HG02623 (cell line): ENCODE measurements around the gene NRDE2.

ENCODE experiments used
- ATAC-seq: cut with Tn5 transposase; IDR thresholded peaks from one replicate; pipeline ENCODE4 v1.9.1; 2021; ENCODE audit warnings: moderate library complexity; ENCODE audit not compliant: unreplicated experiment

NRDE2 gene

GRCh38 chr14:90331497-90332270 lies at the start of gene NRDE2:
Gene NRDE2 (minus strand): TSS chr14:90331941. CDS start chr14:90331904, 37 bp downstream.
- ATAC-seq: peak; percentile 93

GRCh38 chr14:90381011-90381786 lies 49.5 kb upstream of the NRDE2 start:
- no peak for ATAC-seq

- ATAC-seq: no peak
Observed at GRCh38 chr14:90379106-90379505, 47.4 kb upstream of the NRDE2 start.

GRCh38 chr14:90378249-90378648 lies 46.5 kb upstream of the NRDE2 start:
- no peak for ATAC-seq

- ATAC-seq: no peak
Observed at GRCh38 chr14:90375934-90376333, 44.2 kb upstream of the NRDE2 start.

- no peak for ATAC-seq
Observed at GRCh38 chr14:90374813-90375212, 43.1 kb upstream of the NRDE2 start.

GRCh38 chr14:90373887-90374286 lies 42.1 kb upstream of the NRDE2 start:
- ATAC-seq: no peak

GRCh38 chr14:90368946-90369721 lies 37.4 kb upstream of the NRDE2 start:
- ATAC-seq: no peak

GRCh38 chr14:90362558-90362896 lies 30.8 kb upstream of the NRDE2 start:
- ATAC-seq: no peak

GRCh38 chr14:90361865-90362557 lies 30.3 kb upstream of the NRDE2 start:
- ATAC-seq: no peak

GRCh38 chr14:90358359-90358758 lies 26.6 kb upstream of the NRDE2 start:
- no peak for ATAC-seq

- ATAC-seq: no peak
Observed at GRCh38 chr14:90356925-90357324, 25.2 kb upstream of the NRDE2 start.

- no peak for ATAC-seq
Observed at GRCh38 chr14:90355540-90356518, 24.1 kb upstream of the NRDE2 start.

GRCh38 chr14:90354551-90355298 lies 23.0 kb upstream of the NRDE2 start:
- no peak for ATAC-seq

GRCh38 chr14:90349739-90350138 lies 18.0 kb upstream of the NRDE2 start:
- ATAC-seq: no peak

- no peak for ATAC-seq
Observed at GRCh38 chr14:90348270-90348669, 16.5 kb upstream of the NRDE2 start.

- no peak for ATAC-seq
Observed at GRCh38 chr14:90345239-90345557, 13.5 kb upstream of the NRDE2 start.

- ATAC-seq: no peak
Observed at GRCh38 chr14:90344331-90345238, 12.8 kb upstream of the NRDE2 start.
